HepG2 (cell line): ENCODE data around the gene GMPPA. TPM values are rescaled to one million over a fixed set of nuclear protein-coding genes. Genes with fewer than 3 reads are reported as not detected.

Source experiments
- CBX2 ChIP-seq, 2 experiments: fragments of 200-600 bp in 1 of 2; sonication (generic); formaldehyde crosslinking in 1 of 2; IDR thresholded peaks; 2 replicates each; pipeline versions ENCODE4 v1.7.0 to v1.8.1; 2018 to 2022; ENCODE audit warnings: low read depth in 2 of 2, low read length in 1 of 2, mild to moderate bottlenecking in 1 of 2, missing genetic modification reagents in 1 of 2
- CHD4 ChIP-seq: fragments of 200-600 bp; sonication (generic); IDR thresholded peaks from 2 replicates; pipeline ENCODE4 v1.7.0; 2017; ENCODE audit warnings: mild to moderate bottlenecking, low read length, borderline replicate concordance
- GTF3A ChIP-seq: sonication (generic); formaldehyde crosslinking; conservative IDR thresholded peaks from 2 replicates; pipeline ENCODE4 v1.4.0; 2020; ENCODE audit warnings: mild to moderate bottlenecking, missing genetic modification reagents
- HDAC1 ChIP-seq: sonication (generic); formaldehyde crosslinking; IDR thresholded peaks from 2 replicates; pipeline ENCODE4 v1.5.1; 2020; ENCODE audit warnings: mild to moderate bottlenecking, missing genetic modification reagents
- HOXA5 ChIP-seq: sonication (generic); formaldehyde crosslinking; IDR thresholded peaks from 2 replicates; pipeline ENCODE4 v1.4.0; 2020; ENCODE audit warnings: missing genetic modification reagents
- NCOA2 ChIP-seq: sonication (generic); formaldehyde crosslinking; IDR thresholded peaks from 2 replicates; pipeline ENCODE4 v1.8.0; 2022; ENCODE audit warnings: inconsistent platforms
- NKX3-1 ChIP-seq: sonication (generic); formaldehyde crosslinking; IDR thresholded peaks from 2 replicates; pipeline ENCODE4 v1.5.0; 2020; ENCODE audit warnings: missing genetic modification reagents
- PHF21A ChIP-seq: sonication (generic); formaldehyde crosslinking; IDR thresholded peaks from 2 replicates; pipeline ENCODE4 v1.5.0; 2020; ENCODE audit warnings: mild to moderate bottlenecking, missing genetic modification reagents
- POLR2AphosphoS2 ChIP-seq: IDR thresholded peaks from 2 replicates; pipeline ENCODE4 v1.6.1; 2011; ENCODE audit warnings: low read depth, low read length, improper control_type of control experiment
- RFXANK ChIP-seq: IDR thresholded peaks from 2 replicates; pipeline ENCODE4 v1.6.1; 2016
- THAP8 ChIP-seq: sonication (generic); formaldehyde crosslinking; IDR thresholded peaks from 2 replicates; pipeline ENCODE4 v1.5.1; 2020; ENCODE audit warnings: missing genetic modification reagents, mild to moderate bottlenecking, borderline replicate concordance
- ZBTB42 ChIP-seq: sonication (generic); formaldehyde crosslinking; IDR thresholded peaks from 2 replicates; pipeline ENCODE4 v1.5.0; 2020; ENCODE audit warnings: mild to moderate bottlenecking, missing genetic modification reagents
- ZBTB46 ChIP-seq: sonication (generic); formaldehyde crosslinking; IDR thresholded peaks from 2 replicates; pipeline ENCODE4 v1.4.0; 2020; ENCODE audit warnings: mild to moderate bottlenecking, missing genetic modification reagents, borderline replicate concordance
- ZKSCAN8 ChIP-seq: IDR thresholded peaks from 2 replicates; pipeline ENCODE4 v1.6.1; 2016; ENCODE audit warnings: borderline replicate concordance, missing genetic modification reagents, missing compliant biosample characterization
- ZMAT3 ChIP-seq: sonication (generic); formaldehyde crosslinking; conservative IDR thresholded peaks from 2 replicates; pipeline ENCODE4 v1.7.0; 2021; ENCODE audit warnings: missing genetic modification reagents
- ZMYM4 ChIP-seq: sonication (generic); formaldehyde crosslinking; IDR thresholded peaks from 2 replicates; pipeline ENCODE4 v1.8.1; 2023; ENCODE audit warnings: mild to moderate bottlenecking, missing genetic modification reagents
- ZNF335 ChIP-seq: sonication (generic); formaldehyde crosslinking; IDR thresholded peaks from 2 replicates; pipeline ENCODE4 v1.4.0; 2020; ENCODE audit warnings: missing genetic modification reagents
- ZNF530 ChIP-seq: sonication (generic); formaldehyde crosslinking; IDR thresholded peaks from 2 replicates; pipeline ENCODE4 v1.5.0; 2020; ENCODE audit warnings: low read depth, mild to moderate bottlenecking, missing genetic modification reagents
- ZNF577 ChIP-seq: sonication (generic); formaldehyde crosslinking; IDR thresholded peaks from 2 replicates; pipeline ENCODE4 v1.4.0; 2020; ENCODE audit warnings: mild to moderate bottlenecking, low read depth, missing genetic modification reagents, borderline replicate concordance
- ZNF709 ChIP-seq: sonication (generic); formaldehyde crosslinking; IDR thresholded peaks from 2 replicates; pipeline ENCODE4 v1.5.0; 2020; ENCODE audit warnings: mild to moderate bottlenecking, missing genetic modification reagents
- polyA plus RNA-seq, 8 experiments: library from polyadenylated mRNA; depleted of rRNA in 3 of 8; stranded (reverse) in 7 of 8; unstranded in 1 of 8; fragments of >200 nt; fragmentation: Illumina TruSeq in 4 of 8; extraction: Trizol in 4 of 8; gene quantifications; 2 replicates each; pipeline versions ENCODE4 v1.2.1 to v1.2.3, GENCODE V29; 2011 to 2016; ENCODE audit warnings: low read depth in 4 of 8, missing spikeins in 1 of 8, mixed read lengths in 1 of 8; ENCODE audit not compliant: insufficient read depth in 1 of 8
- total RNA-seq, 5 experiments: library from RNA; depleted of rRNA; stranded (reverse); fragments of >200 nt; fragmentation: Illumina TruSeq; extraction: Trizol; gene quantifications; 2 replicates each; pipeline ENCODE4 v1.2.3, GENCODE V29; 2016; ENCODE audit warnings: low read depth in 1 of 5
- TF ChIP-seq, protein P1 (sequence below): IDR thresholded peaks from 2 replicates; pipeline ENCODE4 v1.4.0; 2020; ENCODE audit warnings: mild to moderate bottlenecking, missing genetic modification reagents
- TF ChIP-seq, protein P2 (sequence below): sonication (generic); formaldehyde crosslinking; IDR thresholded peaks from 2 replicates; pipeline ENCODE4 v1.4.0; 2020; ENCODE audit warnings: missing genetic modification reagents

The GMPPA gene
- total and polyA plus RNA-seq, 2 of the 13 experiments (the other 11 are each of a cell fraction or from before 2014, with no cell fraction given): 81.1 to 106 TPM

GRCh38 chr2:219512524-219513216 lies 14.0 kb downstream of the GMPPA start (continued):
- TF ChIP-seq ZBTB46 (CRISPR knock-in tag) (0 out of 2 replicates have a peak, but pooled peaks have one; percentile 49), THAP8 (CRISPR knock-in tag) (no peak), HDAC1 (CRISPR knock-in tag) (peak; percentile 32; the same call in 1 of the 2 replicates), RFXANK (CRISPR knock-in tag) (no peak), POLR2AphosphoS2 (no peak), ZNF709 (no peak), ZNF577 (no peak), HOXA5 (CRISPR knock-in tag) (no peak), CHD4 (no peak), GTF3A (CRISPR knock-in tag) (no peak), ZNF530 (CRISPR knock-in tag) (no peak), ZBTB42 (no peak), NCOA2 (CRISPR knock-in tag) (no peak), CBX2 (IDR thresholded peaks at IDR 0.05; ENCODE audit: low read depth, low read length) (no peak), CBX2 (CRISPR knock-in tag; IDR thresholded peaks at IDR 0.05; ENCODE audit: low read depth) (no peak), NKX3-1 (CRISPR knock-in tag) (no peak), ZNF335 (CRISPR knock-in tag) (no peak), ZMYM4 (CRISPR knock-in tag) (peak; percentile 41; the same call in 1 of the 2 replicates), ZKSCAN8 (CRISPR knock-in tag) (no peak), ZMAT3 (no peak), PHF21A (CRISPR knock-in tag) (peak; percentile 64; the same call in 1 of the 2 replicates)
- TF ChIP-seq, protein P1, sequence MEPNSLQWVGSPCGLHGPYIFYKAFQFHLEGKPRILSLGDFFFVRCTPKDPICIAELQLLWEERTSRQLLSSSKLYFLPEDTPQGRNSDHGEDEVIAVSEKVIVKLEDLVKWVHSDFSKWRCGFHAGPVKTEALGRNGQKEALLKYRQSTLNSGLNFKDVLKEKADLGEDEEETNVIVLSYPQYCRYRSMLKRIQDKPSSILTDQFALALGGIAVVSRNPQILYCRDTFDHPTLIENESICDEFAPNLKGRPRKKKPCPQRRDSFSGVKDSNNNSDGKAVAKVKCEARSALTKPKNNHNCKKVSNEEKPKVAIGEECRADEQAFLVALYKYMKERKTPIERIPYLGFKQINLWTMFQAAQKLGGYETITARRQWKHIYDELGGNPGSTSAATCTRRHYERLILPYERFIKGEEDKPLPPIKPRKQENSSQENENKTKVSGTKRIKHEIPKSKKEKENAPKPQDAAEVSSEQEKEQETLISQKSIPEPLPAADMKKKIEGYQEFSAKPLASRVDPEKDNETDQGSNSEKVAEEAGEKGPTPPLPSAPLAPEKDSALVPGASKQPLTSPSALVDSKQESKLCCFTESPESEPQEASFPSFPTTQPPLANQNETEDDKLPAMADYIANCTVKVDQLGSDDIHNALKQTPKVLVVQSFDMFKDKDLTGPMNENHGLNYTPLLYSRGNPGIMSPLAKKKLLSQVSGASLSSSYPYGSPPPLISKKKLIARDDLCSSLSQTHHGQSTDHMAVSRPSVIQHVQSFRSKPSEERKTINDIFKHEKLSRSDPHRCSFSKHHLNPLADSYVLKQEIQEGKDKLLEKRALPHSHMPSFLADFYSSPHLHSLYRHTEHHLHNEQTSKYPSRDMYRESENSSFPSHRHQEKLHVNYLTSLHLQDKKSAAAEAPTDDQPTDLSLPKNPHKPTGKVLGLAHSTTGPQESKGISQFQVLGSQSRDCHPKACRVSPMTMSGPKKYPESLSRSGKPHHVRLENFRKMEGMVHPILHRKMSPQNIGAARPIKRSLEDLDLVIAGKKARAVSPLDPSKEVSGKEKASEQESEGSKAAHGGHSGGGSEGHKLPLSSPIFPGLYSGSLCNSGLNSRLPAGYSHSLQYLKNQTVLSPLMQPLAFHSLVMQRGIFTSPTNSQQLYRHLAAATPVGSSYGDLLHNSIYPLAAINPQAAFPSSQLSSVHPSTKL: peak; percentile 50; the same call in 1 of the 2 replicates
- TF ChIP-seq, protein P2, sequence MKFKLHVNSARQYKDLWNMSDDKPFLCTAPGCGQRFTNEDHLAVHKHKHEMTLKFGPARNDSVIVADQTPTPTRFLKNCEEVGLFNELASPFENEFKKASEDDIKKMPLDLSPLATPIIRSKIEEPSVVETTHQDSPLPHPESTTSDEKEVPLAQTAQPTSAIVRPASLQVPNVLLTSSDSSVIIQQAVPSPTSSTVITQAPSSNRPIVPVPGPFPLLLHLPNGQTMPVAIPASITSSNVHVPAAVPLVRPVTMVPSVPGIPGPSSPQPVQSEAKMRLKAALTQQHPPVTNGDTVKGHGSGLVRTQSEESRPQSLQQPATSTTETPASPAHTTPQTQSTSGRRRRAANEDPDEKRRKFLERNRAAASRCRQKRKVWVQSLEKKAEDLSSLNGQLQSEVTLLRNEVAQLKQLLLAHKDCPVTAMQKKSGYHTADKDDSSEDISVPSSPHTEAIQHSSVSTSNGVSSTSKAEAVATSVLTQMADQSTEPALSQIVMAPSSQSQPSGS (CRISPR knock-in tag): no peak
